SK-N-MC (cell line): ENCODE measurements around the gene HEG1.

Experiments
- DNase-seq: peaks from one replicate; pipeline ENCODE4 v3.0.0-alpha.2; 2011; ENCODE audit warnings: low read depth, low spot score
- H3K27ac ChIP-seq: fragments of 200-600 bp; sonication (generic); 2 replicates; pipeline ENCODE4 v1.5.1; 2016; ENCODE audit warnings: mixed run types
- H3K36me3 ChIP-seq: fragments of 200-600 bp; sonication (generic); 2 replicates; pipeline ENCODE4 v1.6.1; 2017; ENCODE audit warnings: antibody characterized with exemption, low read length, mixed read lengths; ENCODE audit not compliant: insufficient read depth
- H3K4me3 ChIP-seq: fragments of 200-600 bp; sonication (generic); 2 replicates; pipeline ENCODE4 v1.5.1; 2016
- H3K9ac ChIP-seq: fragments of 200-600 bp; sonication (generic); 2 replicates; pipeline ENCODE4 v1.8.0; 2017; ENCODE audit warnings: mixed run types, mixed read lengths; ENCODE audit not compliant: insufficient read length
- H3K9me3 ChIP-seq: fragments of 200-600 bp; sonication (generic); 2 replicates; pipeline ENCODE4 v1.6.1; 2017; ENCODE audit warnings: low read depth, mild to moderate bottlenecking, antibody characterized with exemption, low read length, moderate library complexity, mixed read lengths
- EZH2 ChIP-seq: fragments of 200-600 bp; sonication (generic); IDR thresholded peaks from one replicate; pipeline ENCODE4 v1.6.1; 2017; ENCODE audit warnings: antibody characterized with exemption
- FOXP2 ChIP-seq: optimal IDR thresholded peaks from 2 replicates; pipeline ENCODE3; 2011; ENCODE audit warnings: mild to moderate bottlenecking, moderate library complexity; ENCODE audit not compliant: insufficient read depth; ENCODE audit errors: extremely low read length, control extremely low read depth
- POLR2AphosphoS5 ChIP-seq: IDR thresholded peaks from 2 replicates; pipeline ENCODE4 v1.6.1; 2012; ENCODE audit warnings: mild to moderate bottlenecking, low read depth, low read length, borderline replicate concordance

HEG1 gene

GRCh38 chr3:125043599-125044151 is 12.1 kb downstream of the HEG1 start:
- DNase-seq: no peak
- no peak overlapping the region for H3K27ac ChIP-seq
- H3K4me3 ChIP-seq: no peak overlapping the region
- no peaks in the 10 kb centered on the region for H3K9me3 ChIP-seq
- no peak overlapping the region for H3K9ac ChIP-seq
- TF ChIP-seq FOXP2 (no peak), EZH2 (no peak), POLR2AphosphoS5 (no peak)
- no peaks in the 10 kb centered on the region for H3K36me3 ChIP-seq

GRCh38 chr3:125042725-125043406 is 12.9 kb downstream of the HEG1 start:
- no peak for TF ChIP-seq POLR2AphosphoS5
- no peak for TF ChIP-seq EZH2
- TF ChIP-seq FOXP2: no peak
- no peaks in the 10 kb centered on the region for H3K36me3 ChIP-seq
- no peaks in the 10 kb centered on the region for H3K9me3 ChIP-seq
- H3K27ac ChIP-seq: no peak overlapping the region
- no peak overlapping the region for H3K9ac ChIP-seq
- H3K4me3 ChIP-seq: no peak overlapping the region
- DNase-seq: no peak

- TF ChIP-seq FOXP2 (no peak), EZH2 (no peak), POLR2AphosphoS5 (no peak)
- H3K4me3 ChIP-seq: no peak overlapping the region
- H3K36me3 ChIP-seq: no peaks in the 10 kb centered on the region
- no peak overlapping the region for H3K27ac ChIP-seq
- H3K9ac ChIP-seq: no peak overlapping the region
- H3K9me3 ChIP-seq: peaks cover 12% of the 10 kb centered on the region; the same call in 1 of the 2 replicates
- no peak for DNase-seq
Measured at GRCh38 chr3:125039131-125040100, 16.4 kb downstream of the HEG1 start.

DNA sequence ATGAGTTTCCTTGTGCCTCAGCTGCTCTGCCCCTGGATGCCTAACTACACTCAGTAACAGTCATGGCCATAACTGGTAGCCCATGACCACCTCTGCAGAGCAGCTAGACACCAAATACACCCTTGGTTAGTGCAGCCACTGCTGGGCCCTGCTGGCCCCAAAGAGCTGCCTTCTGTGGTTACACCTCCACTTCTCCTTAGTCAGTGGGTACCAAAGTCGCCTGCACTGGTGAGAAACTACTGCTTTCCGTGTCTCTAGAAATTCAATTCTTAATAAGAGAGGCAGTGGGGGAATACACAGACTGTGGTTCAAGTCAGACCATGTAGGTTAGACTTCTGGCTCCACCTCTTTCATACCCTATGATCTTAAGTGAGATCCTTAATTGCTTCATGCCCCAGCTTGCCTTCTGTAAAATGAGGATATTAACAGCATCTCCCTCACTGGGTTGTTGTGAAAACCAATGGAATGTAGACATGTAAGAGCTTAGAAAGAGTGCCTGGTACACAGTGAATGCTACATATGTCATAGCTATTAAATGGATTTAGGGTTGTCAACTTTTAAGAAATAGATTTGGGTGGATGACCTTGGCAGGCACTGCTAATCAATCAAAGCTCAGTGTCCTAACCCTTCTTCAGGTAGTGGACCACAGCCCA is 18.2 kb downstream of the HEG1 start:
- no peak for TF ChIP-seq EZH2
- no peak for TF ChIP-seq FOXP2
- no peak for TF ChIP-seq POLR2AphosphoS5
- Histone ChIP-seq H3K9me3 (peaks cover 12% of the 10 kb centered on the region; the same call in 1 of the 2 replicates), H3K4me3 (no peak overlapping the region), H3K27ac (no peak overlapping the region), H3K36me3 (no peaks in the 10 kb centered on the region), H3K9ac (no peak overlapping the region)
- DNase-seq: no peak

DNA sequence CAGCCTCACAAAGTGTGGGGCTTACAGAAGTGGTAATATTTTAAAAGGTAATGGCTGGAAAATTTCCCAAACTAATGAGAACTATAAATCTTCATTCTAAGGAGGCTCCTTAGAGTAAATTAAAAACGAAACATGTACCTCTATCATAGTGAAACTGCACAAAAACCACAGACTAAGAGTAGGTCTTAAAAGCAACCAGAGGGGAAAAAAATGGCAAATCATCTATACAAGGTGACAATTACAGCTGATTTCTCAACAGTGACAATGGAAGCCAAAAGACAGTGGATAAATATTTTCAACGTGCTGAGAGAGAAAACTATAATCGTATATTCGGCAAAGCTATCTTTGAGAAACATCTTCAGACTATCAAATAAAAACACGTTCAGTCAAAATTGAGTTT is 20.6 kb downstream of the HEG1 start:
- no peak for DNase-seq
- H3K27ac ChIP-seq: no peak overlapping the region
- H3K36me3 ChIP-seq: no peaks in the 10 kb centered on the region
- H3K4me3 ChIP-seq: no peak overlapping the region
- TF ChIP-seq FOXP2: no peak
- no peak for TF ChIP-seq POLR2AphosphoS5
- no peak for TF ChIP-seq EZH2
- peaks cover 12% of the 10 kb centered on the region; the same call in 1 of the 2 replicates for H3K9me3 ChIP-seq
- no peak overlapping the region for H3K9ac ChIP-seq

- Histone ChIP-seq H3K9ac (no peak overlapping the region), H3K36me3 (no peaks in the 10 kb centered on the region), H3K27ac (no peak overlapping the region), H3K4me3 (no peak overlapping the region), H3K9me3 (peaks cover 12% of the 10 kb centered on the region; the same call in 1 of the 2 replicates)
- no peak for DNase-seq
- TF ChIP-seq EZH2: no peak
- no peak for TF ChIP-seq FOXP2
- no peak for TF ChIP-seq POLR2AphosphoS5
Measured at GRCh38 chr3:125033616-125034015, 22.2 kb downstream of the HEG1 start.

GRCh38 chr3:125033135-125033534 is 22.7 kb downstream of the HEG1 start:
- no peak overlapping the region for H3K4me3 ChIP-seq
- TF ChIP-seq FOXP2: no peak
- TF ChIP-seq POLR2AphosphoS5: no peak
- TF ChIP-seq EZH2: no peak
- no peak overlapping the region for H3K9ac ChIP-seq
- no peaks in the 10 kb centered on the region for H3K36me3 ChIP-seq
- H3K27ac ChIP-seq: no peak overlapping the region
- H3K9me3 ChIP-seq: peaks cover 12% of the 10 kb centered on the region; the same call in 1 of the 2 replicates
- DNase-seq: no peak

- no peak overlapping the region for H3K4me3 ChIP-seq
- no peak overlapping the region for H3K27ac ChIP-seq
- H3K9me3 ChIP-seq: peaks cover 12% of the 10 kb centered on the region; the same call in 1 of the 2 replicates
- TF ChIP-seq EZH2 (no peak), POLR2AphosphoS5 (no peak), FOXP2 (no peak)
- no peak for DNase-seq
- H3K36me3 ChIP-seq: no peaks in the 10 kb centered on the region
- H3K9ac ChIP-seq: no peak overlapping the region
Measured at GRCh38 chr3:125032683-125033082, 23.1 kb downstream of the HEG1 start.
